B cell (primary cell): ENCODE results near the gene AUNIP. TPM values are rescaled to one million over a fixed set of nuclear protein-coding genes. Genes with fewer than 3 reads are reported as not detected.

Experiments used
- ATAC-seq: fragments of 200-7000 bp; cut with Tn5 transposase; one replicate; pipeline ENCODE4 v1.10.0; 2021; ENCODE audit warnings: low read depth, mild to moderate bottlenecking, moderate number of reproducible peaks, moderate library complexity
- CTCF ChIA-PET: fragments of 350-600 bp; sonication (Branson Sonifier 250); formaldehyde crosslinking; loops from one replicate; lab custom pipeline; 2021; ENCODE audit warnings: antibody characterized with exemption, inconsistent platforms; lab: Charles Lee
- POLR2A ChIA-PET: fragments of 350-600 bp; sonication (Branson Sonifier 250); formaldehyde crosslinking; loops from one replicate; lab custom pipeline; 2021; ENCODE audit warnings: antibody characterized with exemption; lab: Charles Lee
- DNase-seq: peaks from one replicate; pipeline ENCODE4 v3.0.0; 2013
- H2AFZ ChIP-seq: 2 replicates; pipeline ENCODE4 v1.6.1; 2012; ENCODE audit warnings: mild to moderate bottlenecking, low read depth, low read length; ENCODE audit not compliant: insufficient read depth, poor library complexity, severe bottlenecking
- H3K27ac ChIP-seq, 2 donors: 1 replicate in 1 of 2; 2 replicates in 1 of 2; pipeline ENCODE4 v1.5.1; 2012 to 2013; ENCODE audit warnings: low read length in 2 of 2, mild to moderate bottlenecking in 2 of 2, moderate library complexity in 1 of 2
- H3K27me3 ChIP-seq, 4 experiments: fragments of 200-600 bp in 1 of 4; sonication (generic) in 1 of 4; replicated peaks in 1 of 4; 1 replicate in 2 of 4; 2 replicates in 2 of 4; pipeline versions ENCODE4 v1.6.1 to v1.7.0; 2013 to 2016; ENCODE audit warnings: low read length in 3 of 4, mild to moderate bottlenecking in 2 of 4, mixed read lengths in 1 of 4, moderate library complexity in 1 of 4; ENCODE audit not compliant: insufficient read depth in 4 of 4, control insufficient read depth in 3 of 4; ENCODE audit errors: control extremely low read depth in 1 of 4
- H3K36me3 ChIP-seq, 2 experiments: replicated peaks in 1 of 2; 1 replicate in 1 of 2; 2 replicates in 1 of 2; pipeline versions ENCODE4 v1.6.1 to v1.7.1; 2013; ENCODE audit warnings: low read length in 1 of 2; ENCODE audit not compliant: insufficient read depth in 2 of 2, control insufficient read depth in 1 of 2; ENCODE audit errors: control extremely low read depth in 1 of 2, extremely low read depth in 1 of 2
- H3K4me1 ChIP-seq, 2 donors: fragments of 200-600 bp in 1 of 2; sonication (generic) in 1 of 2; 1 replicate in 1 of 2; 2 replicates in 1 of 2; pipeline versions ENCODE4 v1.5.1 to v1.6.1; 2013 to 2017; ENCODE audit warnings: low read length in 2 of 2; ENCODE audit not compliant: control insufficient read depth in 2 of 2, insufficient read depth in 2 of 2
- H3K4me2 ChIP-seq: replicated peaks from 2 replicates; pipeline ENCODE3; 2012; ENCODE audit warnings: mild to moderate bottlenecking, low read depth, low read length; ENCODE audit not compliant: poor library complexity, severe bottlenecking
- H3K4me3 ChIP-seq, 5 experiments: fragments of 200-600 bp in 1 of 5; sonication (generic) in 1 of 5; 1 replicate in 3 of 5; 2 replicates in 2 of 5; pipeline versions ENCODE4 v1.5.1 to v1.7.0; 2011 to 2016; ENCODE audit warnings: low read length in 4 of 5, mild to moderate bottlenecking in 4 of 5, low read depth in 2 of 5, control low read depth in 1 of 5, moderate library complexity in 1 of 5; ENCODE audit not compliant: insufficient read depth in 1 of 5; ENCODE audit errors: control extremely low read depth in 1 of 5, extremely low read depth in 1 of 5
- H3K79me2 ChIP-seq: fragments of 200-600 bp; sonication (generic); one replicate; pipeline ENCODE4 v1.6.0; 2016; ENCODE audit warnings: low read length; ENCODE audit not compliant: control insufficient read depth, insufficient read depth
- H3K9ac ChIP-seq: fragments of 200-600 bp; sonication (generic); 2 replicates; pipeline ENCODE4 v1.6.1; 2017; ENCODE audit warnings: mild to moderate bottlenecking, low read length, moderate library complexity
- H3K9me3 ChIP-seq, 3 donors: one replicate each; pipeline versions ENCODE4 v1.6.1 to v1.7.1; 2013; ENCODE audit warnings: low read length in 2 of 3; ENCODE audit not compliant: control insufficient read depth in 2 of 3, insufficient read depth in 1 of 3; ENCODE audit errors: control extremely low read depth in 1 of 3
- H4K20me1 ChIP-seq: 2 replicates; pipeline ENCODE4 v1.6.0; 2012; ENCODE audit warnings: mild to moderate bottlenecking, low read length; ENCODE audit not compliant: insufficient read depth, control insufficient read depth, poor library complexity, severe bottlenecking
- H3K27ac Mint-ChIP-seq: one replicate; pipeline ENCODE4 v1.8.0; 2021; ENCODE audit warnings: mixed read lengths
- H3K27me3 Mint-ChIP-seq: one replicate; pipeline ENCODE4 v1.8.0; 2021; ENCODE audit warnings: mixed read lengths
- H3K4me1 Mint-ChIP-seq: one replicate; pipeline ENCODE4 v1.8.0; 2021; ENCODE audit warnings: mixed read lengths
- H3K4me3 Mint-ChIP-seq: one replicate; pipeline ENCODE4 v1.8.0; 2021; ENCODE audit warnings: mixed read lengths
- H3K9me3 Mint-ChIP-seq: one replicate; pipeline ENCODE4 v1.8.0; 2022; ENCODE audit warnings: mixed read lengths; ENCODE audit not compliant: insufficient read depth
- EZH2 ChIP-seq: IDR thresholded peaks from 2 replicates; pipeline ENCODE4 v1.6.1; 2012; ENCODE audit warnings: borderline replicate concordance, low read depth, mild to moderate bottlenecking, moderate library complexity, low read length; ENCODE audit not compliant: insufficient read depth, poor library complexity, severe bottlenecking
- WGBS: methylation state at CpG from one replicate; pipeline ENCODE4 v1.1.5; 2013; ENCODE audit warnings: missing lambda C conversion rate; ENCODE audit not compliant: insufficient coverage; 5-methylcytosine and 5-hydroxymethylcytosine counted together
- intact Hi-C: fragments of 100-400 bp; cut with micrococcal nuclease; formaldehyde crosslinking; loops from one replicate; pipeline ENCODE4 v1.10.0; 2022
- polyA plus RNA-seq: library from polyadenylated mRNA; depleted of rRNA; stranded (reverse); fragments of >200 nt; gene quantifications from 2 replicates; pipeline ENCODE4 v1.2.3, GENCODE V29; 2012
- total RNA-seq, 2 donors: library from RNA; stranded (reverse); fragments of 120-200 nt in 1 of 2; gene quantifications; 1 replicate in 1 of 2; 2 replicates in 1 of 2; pipeline versions ENCODE4 v1.2.3 to v1.2.4, GENCODE V29; 2013 to 2022
- TF ChIP-seq, protein P1 (sequence below): fragments of 200-600 bp; IDR thresholded peaks from one replicate; pipeline ENCODE4 v1.8.0; 2022; ENCODE audit warnings: antibody characterized with exemption, mild to moderate bottlenecking

Gene AUNIP
- total and polyA plus RNA-seq, 2 donors (not counting 1 experiment from before 2014, with no cell fraction given), result 0.27 TPM; not detected in 1

DNA sequence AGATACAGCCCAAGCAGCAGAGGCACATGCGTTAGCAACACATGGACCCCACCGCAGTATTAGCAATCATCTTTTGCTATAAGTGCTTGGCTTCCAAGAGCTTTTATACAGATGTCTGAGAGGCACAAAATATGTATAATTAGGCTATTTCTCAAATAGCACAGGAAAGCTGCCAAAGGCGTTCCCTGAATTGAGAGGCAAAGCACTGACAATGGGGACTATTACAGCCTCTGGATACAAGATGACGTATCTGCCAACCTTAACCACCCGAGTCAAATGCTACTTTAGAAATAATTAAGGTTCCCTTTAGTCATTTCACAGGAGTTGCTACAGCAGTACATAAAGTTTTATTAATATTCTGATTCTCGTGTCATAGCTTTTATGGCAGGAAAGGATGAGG, 40.5 kb upstream of the AUNIP start:
- peaks cover 6 to 21% of the 10 kb centered on the region in 2 donors for H3K4me1 ChIP-seq
- 100% methylated on average over 1 of the region's 6 CpGs for WGBS

More for the DNA sequence above, 40.5 kb upstream of the AUNIP start:
- no peak for TF ChIP-seq EZH2
- TF ChIP-seq, protein P1, sequence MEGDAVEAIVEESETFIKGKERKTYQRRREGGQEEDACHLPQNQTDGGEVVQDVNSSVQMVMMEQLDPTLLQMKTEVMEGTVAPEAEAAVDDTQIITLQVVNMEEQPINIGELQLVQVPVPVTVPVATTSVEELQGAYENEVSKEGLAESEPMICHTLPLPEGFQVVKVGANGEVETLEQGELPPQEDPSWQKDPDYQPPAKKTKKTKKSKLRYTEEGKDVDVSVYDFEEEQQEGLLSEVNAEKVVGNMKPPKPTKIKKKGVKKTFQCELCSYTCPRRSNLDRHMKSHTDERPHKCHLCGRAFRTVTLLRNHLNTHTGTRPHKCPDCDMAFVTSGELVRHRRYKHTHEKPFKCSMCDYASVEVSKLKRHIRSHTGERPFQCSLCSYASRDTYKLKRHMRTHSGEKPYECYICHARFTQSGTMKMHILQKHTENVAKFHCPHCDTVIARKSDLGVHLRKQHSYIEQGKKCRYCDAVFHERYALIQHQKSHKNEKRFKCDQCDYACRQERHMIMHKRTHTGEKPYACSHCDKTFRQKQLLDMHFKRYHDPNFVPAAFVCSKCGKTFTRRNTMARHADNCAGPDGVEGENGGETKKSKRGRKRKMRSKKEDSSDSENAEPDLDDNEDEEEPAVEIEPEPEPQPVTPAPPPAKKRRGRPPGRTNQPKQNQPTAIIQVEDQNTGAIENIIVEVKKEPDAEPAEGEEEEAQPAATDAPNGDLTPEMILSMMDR, result no peak
- no peak overlapping the region for H3K27ac Mint-ChIP-seq
- no peak overlapping the region for H2AFZ ChIP-seq
- ChIA-PET POLR2A (no interaction called here), CTCF (interaction anchor here (0.9 to 1.2 kb wide), 2 partner anchors 94 to 137 kb away, joined by 3 read pairs; no protein-coding TSS in a partner anchor)
- no peaks in the 10 kb centered on the region for H3K27me3 ChIP-seq
- intact Hi-C loops, result loop anchor here (10.0 kb wide), 1 partner anchor 245 kb away; no protein-coding TSS in a partner anchor
- DNase-seq, result no peak
- H3K79me2 ChIP-seq, result peaks cover 5% of the 10 kb centered on the region
- no peak for ATAC-seq
- no peak overlapping the region for H3K4me3 ChIP-seq
- no peaks in the 10 kb centered on the region for H3K27me3 Mint-ChIP-seq
- no peaks in the 10 kb centered on the region for H3K9me3 ChIP-seq
- H3K9me3 Mint-ChIP-seq, result no peaks in the 10 kb centered on the region
- H3K4me1 Mint-ChIP-seq, result peaks cover 15% of the 10 kb centered on the region
- H4K20me1 ChIP-seq, result no peaks in the 10 kb centered on the region
- no peak overlapping the region for H3K9ac ChIP-seq
- no peak overlapping the region for H3K4me3 Mint-ChIP-seq
- H3K27ac ChIP-seq, result no peak overlapping the region
- H3K4me2 ChIP-seq, result no peak overlapping the region
- H3K36me3 ChIP-seq, result peaks cover 4 to 20% of the 10 kb centered on the region in 2 experiments
